HG03066 (cell line): ENCODE results near the gene STK10.

ENCODE experiments used
- ATAC-seq: cut with Tn5 transposase; IDR thresholded peaks from one replicate; pipeline ENCODE4 v1.9.1; 2021; ENCODE audit warnings: low read depth; ENCODE audit not compliant: unreplicated experiment

The STK10 gene

DNA sequence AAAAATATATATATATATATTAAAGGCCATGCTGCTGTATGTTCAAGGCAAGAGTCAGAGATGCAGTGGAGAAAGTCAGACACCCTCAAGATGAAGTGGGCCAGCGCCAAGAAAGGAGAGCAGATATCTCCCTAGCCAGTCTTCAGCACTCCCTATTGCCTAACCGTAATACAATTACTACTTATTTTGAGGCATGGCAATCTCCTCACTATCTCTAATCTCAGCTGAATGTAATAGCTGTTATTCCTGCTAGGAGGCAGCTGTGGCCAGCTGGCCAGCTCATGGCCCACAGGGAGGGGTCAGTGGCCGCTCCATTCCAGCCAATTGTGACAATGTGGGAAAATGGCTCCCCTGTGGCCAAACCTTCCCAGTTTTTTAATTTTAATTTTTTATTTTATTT, 94.1 kb downstream of the STK10 start:
- no peak for ATAC-seq

DNA sequence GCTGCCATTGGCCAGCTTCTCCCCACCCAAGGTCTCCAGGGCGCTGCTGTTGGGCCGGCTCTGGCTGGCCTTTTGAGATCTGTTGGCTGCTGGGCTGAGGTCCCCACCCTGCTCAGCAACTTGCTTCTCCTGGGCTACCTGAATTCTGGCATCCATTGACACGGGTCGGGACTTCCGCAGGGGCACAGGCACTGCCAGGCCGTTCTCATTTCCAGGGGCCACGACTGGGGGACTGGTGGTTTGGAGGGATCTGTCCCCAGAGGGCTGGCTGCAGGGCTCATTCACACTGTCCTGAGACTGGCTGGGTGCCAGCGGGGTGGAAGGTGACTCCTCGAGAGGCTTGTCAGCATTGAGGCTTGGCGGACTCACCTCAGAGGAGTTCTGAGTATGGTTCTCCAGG, 94.5 kb downstream of the STK10 start:
- no peak for ATAC-seq

DNA sequence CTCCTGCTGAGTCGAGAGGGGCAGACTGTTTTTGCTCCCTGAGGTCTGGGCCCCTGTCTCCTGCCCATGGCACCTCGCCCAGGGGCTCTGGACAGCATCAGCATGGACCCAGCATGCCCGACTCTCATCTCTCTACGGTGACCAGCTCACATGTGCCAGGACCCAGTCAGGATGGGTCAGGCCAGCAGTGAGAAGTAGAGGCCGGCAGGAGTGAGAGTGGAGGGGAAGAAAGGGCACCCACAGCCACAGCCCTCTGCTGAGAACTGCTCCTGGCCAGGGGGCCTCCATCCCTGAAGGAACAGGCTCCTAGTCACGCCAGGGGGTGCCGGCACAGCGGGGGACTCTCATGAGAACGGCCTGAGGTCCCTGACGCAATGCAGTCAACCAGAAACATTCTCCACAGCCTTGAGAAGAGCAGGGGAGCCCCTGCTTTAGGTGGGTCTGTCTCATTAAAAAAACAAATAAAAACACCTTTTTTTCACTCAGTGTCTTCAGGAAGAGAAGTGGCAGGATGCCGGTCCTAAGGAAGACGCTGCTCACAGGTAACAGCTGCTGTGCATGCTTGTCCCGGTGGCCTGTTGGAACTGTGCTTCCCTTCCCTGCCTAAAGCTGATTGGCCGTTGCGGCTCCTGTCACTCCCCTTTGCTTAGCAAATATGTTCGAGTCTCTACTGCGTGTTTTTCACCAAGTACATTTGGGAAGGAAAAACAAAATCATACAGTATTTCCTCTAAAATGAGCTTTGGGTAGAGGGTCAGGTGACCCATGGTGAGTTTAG, 95.9 kb downstream of the STK10 start:
- ATAC-seq: no peak

DNA sequence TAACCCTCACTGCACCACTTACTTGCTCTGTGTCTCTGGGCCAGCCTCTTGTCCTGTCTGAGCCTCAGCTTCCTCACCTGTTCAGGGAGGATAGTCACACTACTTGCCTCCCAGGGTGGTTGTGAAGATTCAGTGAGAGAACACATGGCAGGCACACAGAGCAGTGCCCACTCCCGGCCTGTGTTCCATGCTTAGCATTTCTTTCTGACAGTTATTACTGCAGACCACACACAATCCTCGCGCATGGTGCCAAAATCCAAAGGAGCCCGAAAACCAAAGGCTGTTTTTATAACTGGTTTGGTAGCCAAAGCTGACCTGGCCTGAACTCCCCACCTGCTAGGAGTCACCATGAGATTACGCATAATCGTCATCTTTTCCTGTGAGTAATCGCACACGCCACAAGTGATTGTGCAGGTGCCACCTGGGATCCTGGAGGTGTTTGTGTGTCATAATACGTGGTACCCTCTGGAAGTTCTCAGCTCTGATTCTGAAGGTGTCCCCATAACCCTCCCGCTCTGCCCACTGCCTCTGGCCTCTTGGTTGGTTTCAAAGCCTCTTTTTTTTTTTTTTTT, 97.0 kb downstream of the STK10 start:
- ATAC-seq: no peak

DNA sequence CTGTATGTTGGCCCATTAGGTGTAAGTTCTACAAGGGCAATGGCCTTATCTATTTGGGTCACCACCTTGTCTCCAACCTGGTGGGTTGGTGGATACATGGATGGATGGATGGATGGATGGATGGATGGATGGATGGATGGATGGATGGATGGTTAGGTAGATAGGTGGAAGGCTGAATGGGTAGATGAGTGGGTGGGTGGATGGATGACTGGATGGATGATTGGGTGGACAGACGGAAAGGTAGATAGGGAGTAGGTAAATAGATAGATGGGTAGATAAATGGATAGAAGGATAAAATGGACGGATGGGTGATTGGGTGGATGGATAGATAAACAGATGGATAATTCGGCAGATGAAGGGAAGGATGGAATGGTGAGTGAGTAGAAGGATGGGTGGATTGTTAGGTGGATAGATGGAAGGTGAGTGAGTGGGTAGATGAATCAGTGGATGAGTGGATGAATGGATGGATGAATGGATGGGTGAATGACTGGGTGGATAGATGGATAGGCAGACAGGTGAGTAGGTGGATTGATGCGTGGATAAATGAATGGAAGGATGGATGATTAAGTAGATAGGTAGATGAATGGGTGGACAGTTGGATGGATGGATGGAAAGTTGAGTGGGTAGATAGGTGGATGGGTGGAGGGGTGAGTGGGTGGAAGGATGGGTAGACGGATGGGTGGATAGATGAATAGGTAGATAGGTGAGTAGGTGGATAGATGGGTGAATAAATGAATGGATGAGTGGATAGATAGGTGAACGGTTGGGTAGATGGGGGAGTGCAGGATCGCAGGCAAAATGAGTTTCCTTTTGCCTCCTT, 98.5 kb downstream of the STK10 start:
- ATAC-seq: no peak

DNA sequence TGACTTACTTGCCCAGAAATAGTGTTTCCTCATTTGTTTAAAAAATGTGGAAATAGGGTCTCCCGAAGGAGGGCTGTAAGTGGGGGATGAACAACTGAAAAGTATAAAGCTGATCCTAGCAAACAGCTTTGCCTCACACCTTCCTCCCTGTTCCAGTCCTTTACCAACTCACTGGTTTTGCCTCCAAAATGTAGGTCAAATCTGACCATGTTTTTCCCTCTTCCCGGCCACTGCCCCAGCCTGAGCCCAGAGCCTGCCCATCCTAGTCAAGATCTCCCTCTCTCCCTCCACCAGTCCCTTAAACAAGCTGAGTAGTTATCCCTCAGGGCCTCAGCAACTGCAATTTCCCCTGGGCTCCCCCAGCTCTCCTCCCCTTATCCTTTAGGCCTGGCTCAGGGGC, 99.2 kb downstream of the STK10 start:
- ATAC-seq: no peak

DNA sequence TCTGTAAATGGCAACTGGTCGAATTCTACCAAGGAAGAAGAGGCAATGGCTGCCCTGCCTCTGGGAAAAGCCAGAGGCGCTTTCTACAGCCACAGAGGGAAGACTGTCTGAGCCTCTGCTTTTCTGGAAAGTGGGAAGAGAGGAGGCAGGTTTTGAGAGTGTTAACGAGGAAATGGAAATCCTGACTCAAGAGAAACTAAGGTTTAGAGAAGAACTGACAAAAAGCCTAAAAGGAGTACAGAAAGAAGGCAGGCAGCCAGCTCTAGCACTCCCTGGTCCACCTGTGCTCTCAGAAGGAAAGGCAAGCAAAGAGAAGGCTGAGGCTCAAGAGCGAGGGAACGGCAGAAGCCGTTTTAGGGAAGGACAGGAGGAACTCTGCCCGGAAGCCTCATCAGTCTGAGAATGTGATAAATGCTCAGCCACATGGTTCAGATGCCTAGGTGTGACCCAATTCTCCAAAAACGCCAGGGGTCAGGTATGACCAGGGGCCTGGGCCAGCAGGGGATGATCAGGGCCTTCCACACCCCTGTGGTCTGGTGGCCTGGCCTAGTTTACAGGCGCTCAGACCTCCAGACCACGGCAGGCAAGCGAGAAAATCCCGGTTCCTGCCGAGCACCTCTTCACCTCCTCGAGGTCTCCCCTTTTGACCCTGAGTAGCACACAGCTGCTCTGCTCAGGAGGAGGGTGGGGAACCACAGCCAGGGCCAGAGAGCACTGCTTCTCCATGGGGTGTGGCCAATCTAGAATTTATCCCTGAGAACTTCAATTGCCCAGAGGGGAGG, 101.6 kb downstream of the STK10 start:
- no peak for ATAC-seq

DNA sequence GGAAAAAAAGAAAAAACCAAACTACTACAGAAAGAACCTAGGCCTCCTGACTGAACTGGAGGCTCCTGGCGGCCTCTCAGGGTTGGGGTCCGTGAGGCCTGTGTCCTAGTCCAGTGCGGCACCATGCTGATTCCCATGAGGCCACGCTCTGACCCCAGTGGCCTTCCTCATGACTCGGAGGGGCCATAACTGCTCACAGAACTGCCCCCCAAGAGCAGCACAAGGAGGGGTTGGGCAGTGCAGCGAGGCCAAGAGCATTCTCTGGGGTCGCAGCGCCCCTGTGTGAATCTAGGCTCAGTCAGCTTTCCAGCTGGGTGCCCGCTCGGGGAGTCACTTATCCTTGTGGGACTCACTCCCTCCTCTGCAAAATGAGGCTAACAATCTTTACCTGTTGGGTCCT, 102.3 kb downstream of the STK10 start:
- no peak for ATAC-seq

DNA sequence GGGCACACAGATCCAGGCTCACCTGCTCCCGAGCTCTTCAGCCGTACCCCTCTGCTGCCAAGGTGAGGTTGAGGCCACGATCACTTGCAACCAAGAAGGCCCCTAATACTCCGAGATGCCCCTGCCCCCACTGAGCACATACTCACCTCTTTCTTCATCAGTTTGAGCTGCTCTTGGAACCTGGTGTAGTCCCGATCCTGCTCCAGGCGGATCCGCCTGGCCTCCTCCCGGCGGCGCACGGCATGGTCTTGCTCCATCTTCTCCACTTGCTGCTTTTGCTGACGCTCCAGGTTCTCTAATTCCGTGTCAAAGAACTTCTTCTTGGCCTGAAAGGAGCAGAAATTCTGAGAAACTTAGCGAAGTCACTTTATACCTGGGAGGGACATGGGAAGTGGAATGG, 105.8 kb downstream of the STK10 start:
- no peak for ATAC-seq

DNA sequence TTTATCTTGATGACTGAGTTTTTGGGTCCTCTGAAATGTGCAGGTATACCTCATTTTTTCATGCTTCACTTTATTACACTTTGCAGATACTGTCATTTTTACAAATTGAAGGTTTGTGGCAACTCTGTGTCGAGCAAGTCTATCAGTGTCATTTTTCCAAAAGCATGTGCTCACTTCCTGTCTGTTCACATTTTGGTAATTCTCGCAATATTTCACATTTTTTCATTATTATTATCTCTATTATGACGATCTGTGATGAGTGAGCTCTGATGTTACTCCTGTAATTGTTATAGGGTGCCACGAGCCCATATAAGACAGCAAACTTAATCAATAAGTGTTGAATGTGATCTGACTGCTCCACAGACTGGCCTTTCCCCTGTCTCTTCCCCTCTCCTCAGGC, 108.1 kb downstream of the STK10 start:
- no peak for ATAC-seq

DNA sequence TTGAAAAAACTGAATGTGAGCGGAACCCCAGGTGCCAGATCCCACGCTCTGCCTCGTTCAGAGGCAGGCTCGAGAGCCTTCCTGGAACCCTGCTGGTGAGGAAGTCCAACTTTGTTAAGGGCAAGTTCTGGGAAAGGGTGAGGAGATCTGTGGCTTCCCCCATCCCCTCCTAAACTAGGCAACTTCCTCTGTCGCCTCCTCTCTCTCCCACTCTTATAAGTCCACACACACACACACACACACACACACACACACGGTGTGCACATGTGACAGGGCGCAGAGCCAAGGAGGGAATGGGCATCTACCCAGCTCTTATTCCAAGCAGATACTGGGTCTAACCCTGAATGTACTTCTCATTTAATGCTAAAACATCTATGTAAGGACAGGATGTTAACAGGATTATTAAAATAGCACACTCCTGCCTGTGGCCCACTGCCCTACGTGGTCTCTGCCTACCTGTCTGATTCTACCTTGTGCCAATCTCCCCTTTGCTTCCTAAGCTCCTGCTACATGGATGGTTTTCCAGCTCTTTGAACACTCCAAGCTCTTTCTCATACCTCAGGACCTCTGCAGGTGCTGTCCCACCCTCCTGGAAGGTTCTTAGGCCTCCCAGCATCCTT, 109.2 kb downstream of the STK10 start:
- ATAC-seq: no peak

DNA sequence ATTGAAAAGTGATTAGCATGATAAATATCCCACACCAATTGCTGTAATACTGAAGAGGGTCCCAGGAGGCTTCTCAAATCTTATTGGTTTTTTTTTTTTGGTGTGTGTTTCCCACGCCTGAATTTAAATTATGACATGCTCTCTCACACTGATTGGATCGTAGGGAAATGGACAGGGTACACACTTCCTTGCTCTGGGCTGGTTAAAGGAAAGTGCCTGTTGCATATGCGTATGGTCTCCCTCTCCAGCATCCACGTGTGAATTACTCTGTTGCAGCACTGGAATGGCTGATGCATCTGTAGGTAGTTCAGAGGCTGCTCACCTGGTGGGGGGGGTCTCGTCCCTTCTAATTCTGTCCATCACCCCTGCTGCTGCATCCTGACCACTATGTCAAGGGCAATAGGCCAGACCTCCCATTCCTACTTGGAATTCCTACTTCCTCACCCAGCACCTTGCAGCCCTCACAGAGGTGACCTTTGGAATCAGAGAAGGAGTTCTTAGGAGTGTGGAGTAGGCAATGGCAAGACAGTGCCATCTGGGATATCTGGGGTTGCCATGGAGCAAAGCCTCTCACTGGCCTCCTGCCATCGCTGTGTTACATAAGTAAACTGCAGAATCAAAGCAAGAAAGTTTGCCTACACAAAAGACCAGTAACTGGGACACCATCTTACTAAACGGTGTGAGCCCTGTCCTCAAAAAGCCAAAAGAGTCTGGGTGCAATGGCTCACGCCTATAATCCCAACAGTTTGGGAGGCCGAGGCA, 110.2 kb downstream of the STK10 start:
- ATAC-seq: no peak

DNA sequence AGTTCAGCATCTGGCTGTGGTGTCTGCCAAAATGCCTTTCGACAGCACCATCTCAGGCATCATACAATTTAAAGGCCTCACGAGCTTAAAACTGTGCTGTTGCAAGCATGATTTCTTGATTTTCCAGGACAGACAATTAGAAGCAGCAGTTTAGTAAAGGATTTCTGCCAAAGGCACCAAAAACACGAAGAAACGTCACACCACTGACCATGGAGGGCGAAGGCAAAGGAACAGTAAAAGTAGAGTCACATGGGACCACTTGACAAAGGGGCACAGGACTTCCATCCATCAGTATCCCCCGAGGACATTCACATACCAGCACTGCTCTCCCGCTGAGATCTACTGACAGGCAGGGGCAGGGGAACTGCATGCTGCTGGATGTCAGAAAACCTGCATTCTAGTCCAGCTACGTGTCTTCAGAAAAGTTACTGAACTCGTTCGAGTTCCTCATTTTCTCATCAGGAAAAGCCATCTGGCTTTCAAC, 111.2 kb downstream of the STK10 start:
- ATAC-seq: no peak

DNA sequence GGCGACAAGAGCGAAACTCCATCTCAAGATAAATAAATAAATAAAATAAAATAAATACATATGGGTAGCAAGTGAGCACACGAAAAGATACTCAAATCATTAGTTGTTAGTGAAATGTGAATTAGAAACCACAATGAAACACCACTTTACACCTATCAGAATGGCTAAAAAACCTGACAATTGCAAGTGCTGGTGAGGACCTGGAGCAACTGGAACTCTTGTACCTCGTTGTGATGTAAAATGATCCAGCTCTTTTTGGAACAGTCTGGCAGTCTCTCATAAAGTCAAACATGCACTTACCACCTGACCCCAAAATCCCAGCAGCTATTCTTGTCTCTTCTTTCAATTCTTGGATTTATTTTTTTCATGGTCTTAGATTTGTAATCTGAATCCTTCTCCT, 112.4 kb downstream of the STK10 start:
- ATAC-seq: no peak

DNA sequence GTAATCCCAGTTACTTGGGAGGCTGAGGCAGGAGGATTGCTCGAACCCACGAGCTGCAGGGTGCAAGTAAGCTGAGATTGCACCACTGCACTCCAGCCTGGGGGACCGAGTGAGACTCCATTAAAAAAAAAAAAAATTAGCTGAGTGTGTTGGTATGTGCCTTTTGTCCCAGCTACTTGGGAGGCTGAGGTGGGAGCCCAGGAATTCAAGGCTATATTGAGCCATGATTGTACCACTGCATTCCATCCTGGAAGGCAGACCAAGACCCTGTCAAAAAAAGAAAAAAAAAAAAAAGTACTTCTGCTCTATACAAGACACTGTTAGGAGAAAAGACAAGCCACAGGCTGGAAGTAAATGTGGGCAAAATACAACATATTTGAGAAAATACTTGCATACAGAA, 113.1 kb downstream of the STK10 start:
- ATAC-seq: no peak

DNA sequence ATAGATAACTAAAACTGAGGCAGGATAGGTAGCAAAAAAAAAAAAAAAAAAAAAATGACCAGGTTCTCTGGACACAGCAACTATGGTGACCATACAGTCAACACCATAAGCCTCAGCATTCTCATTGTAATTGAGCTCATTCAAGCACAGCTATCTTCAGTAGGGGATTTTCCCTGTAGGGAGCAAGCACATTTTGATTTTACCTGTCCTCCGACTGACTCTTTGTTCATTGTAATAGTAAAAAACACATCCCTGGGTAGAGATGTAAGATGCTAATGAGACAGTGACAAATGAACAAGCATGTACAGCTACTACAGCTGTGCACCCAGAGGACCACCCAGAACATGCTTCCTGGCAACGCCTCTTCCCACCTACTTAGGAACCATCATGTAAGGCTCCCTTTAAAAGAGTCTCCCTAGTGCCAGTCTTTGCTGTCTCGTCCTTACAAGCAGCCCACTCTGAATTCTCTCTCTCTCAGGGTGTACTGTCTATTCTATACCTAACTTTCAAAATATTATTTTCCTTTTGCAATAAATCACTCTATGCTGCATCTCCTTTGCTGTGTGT, 116.6 kb downstream of the STK10 start:
- no peak for ATAC-seq

DNA sequence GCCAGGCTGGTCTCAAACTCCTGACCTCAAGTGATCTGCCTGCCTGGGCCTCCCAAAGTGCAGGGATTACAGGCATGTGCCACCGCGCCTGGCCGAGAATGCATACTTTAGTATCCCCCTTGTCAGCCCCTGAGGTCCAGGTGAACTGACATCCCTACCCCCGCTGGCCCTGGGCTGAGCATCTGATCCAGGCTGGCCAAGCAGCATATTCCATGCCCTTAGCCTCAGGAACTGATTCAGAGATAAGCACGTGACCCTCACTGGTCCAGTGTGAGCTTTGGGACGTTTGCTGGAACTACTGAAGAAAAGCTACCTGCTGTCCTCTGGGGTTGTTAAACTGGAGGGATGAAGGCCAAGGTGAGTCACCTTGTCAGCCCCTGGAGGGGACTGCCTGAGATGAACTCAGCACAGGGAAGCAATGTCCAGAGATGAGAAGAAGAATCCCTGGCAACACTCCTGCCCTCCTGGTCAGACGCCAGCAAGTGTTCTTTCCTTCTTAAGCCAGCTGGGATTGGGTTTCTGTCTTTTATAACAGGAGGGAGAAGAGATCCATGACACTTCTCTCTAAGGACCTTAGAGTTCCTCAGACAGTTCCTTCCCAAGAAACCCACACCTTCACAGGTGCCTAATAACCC, 122.5 kb downstream of the STK10 start:
- ATAC-seq: no peak

DNA sequence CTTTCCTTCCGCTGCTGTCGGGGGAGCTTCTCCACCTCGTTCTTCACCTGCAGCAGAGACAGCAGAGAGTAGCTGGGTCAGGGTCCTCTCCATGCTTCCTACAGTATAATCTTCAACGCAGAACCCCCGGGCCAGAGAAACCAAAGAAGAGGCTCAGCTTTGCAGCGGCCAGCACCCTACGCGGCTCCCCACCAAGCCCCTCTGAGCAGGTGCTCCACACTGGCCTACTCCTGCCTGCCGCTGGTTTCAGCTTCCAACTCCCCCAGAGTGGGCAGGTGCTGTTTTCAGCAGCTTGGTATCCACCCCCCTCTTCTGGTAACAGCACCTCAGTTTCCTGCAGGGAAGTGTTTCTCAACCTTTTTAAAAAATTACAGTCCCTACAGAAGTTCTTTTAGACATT, 123.3 kb downstream of the STK10 start:
- no peak for ATAC-seq

DNA sequence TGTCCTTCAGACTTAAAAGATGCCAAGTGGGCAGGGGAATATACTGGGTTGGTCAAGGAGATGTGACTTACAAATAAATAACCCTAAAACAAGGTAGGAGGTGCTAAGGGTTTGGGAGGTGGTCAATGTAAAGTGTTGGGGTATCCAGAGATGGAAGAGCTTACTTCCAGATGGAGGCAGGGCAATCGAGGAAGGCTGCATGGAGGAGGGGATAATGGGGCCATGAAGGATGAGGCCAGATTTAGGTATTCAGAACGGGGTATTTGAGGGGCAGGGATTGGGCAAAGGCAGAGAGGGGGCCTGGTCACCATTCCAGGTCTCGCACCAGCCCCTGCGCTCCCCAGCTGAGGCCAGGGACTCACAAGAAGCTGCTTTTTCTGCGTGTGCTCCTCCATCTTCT, 123.7 kb downstream of the STK10 start:
- ATAC-seq: no peak
